Spleen (tissue), 11 donors: Measurements from ENCODE around the gene TC2N. TPM values are rescaled to one million over a fixed set of nuclear protein-coding genes. Genes with fewer than 3 reads are reported as not detected.

ENCODE experiments used
- DNase-seq: peaks from one replicate; pipeline ENCODE4 v3.0.0-alpha.2; 2020
- H3K27ac ChIP-seq, 8 donors: fragments of 200-600 bp; sonication (generic) in 7 of 8; 1 replicate in 4 of 8; 2 replicates in 4 of 8; pipeline versions ENCODE4 v1.5.0 to v1.8.0; 2016 to 2021; ENCODE audit warnings: inconsistent platforms in 4 of 8, mild to moderate bottlenecking in 4 of 8, moderate library complexity in 1 of 8
- H3K27me3 ChIP-seq, 7 donors: fragments of 200-600 bp; sonication (generic) in 6 of 7; replicated peaks in 1 of 7; 1 replicate in 4 of 7; 2 replicates in 3 of 7; pipeline versions ENCODE4 v1.5.0 to v1.8.0; 2016 to 2021; ENCODE audit warnings: inconsistent platforms in 3 of 7, mild to moderate bottlenecking in 1 of 7
- H3K36me3 ChIP-seq, 6 donors: fragments of 200-600 bp; sonication (generic) in 5 of 6; 1 replicate in 4 of 6; 2 replicates in 2 of 6; pipeline versions ENCODE4 v1.5.0 to v1.8.0; 2016 to 2021; ENCODE audit warnings: inconsistent platforms in 2 of 6
- H3K4me1 ChIP-seq, 6 donors: fragments of 200-600 bp; sonication (generic) in 5 of 6; 1 replicate in 3 of 6; 2 replicates in 3 of 6; pipeline versions ENCODE4 v1.5.0 to v1.8.0; 2016 to 2021; ENCODE audit warnings: inconsistent platforms in 3 of 6
- H3K4me3 ChIP-seq, 8 donors: fragments of 200-600 bp; sonication (generic) in 7 of 8; 1 replicate in 4 of 8; 2 replicates in 4 of 8; pipeline versions ENCODE4 v1.5.0 to v1.8.0; 2016 to 2021; ENCODE audit warnings: inconsistent platforms in 4 of 8, mild to moderate bottlenecking in 4 of 8, moderate library complexity in 2 of 8
- H3K9me3 ChIP-seq, 8 donors: fragments of 200-600 bp; sonication (generic) in 7 of 8; 1 replicate in 4 of 8; 2 replicates in 4 of 8; pipeline versions ENCODE4 v1.5.0 to v1.8.0; 2016 to 2021; ENCODE audit warnings: inconsistent platforms in 4 of 8
- POLR2A ChIP-seq, 3 donors: fragments of 450-650 bp; IDR thresholded peaks; one replicate each; pipeline ENCODE4 v1.5.1; 2017; ENCODE audit warnings: antibody characterized with exemption in 3 of 3, mild to moderate bottlenecking in 1 of 3
- POLR2AphosphoS5 ChIP-seq, 3 donors: sonication (generic); formaldehyde crosslinking; IDR thresholded peaks; one replicate each; pipeline ENCODE4 v1.5.1; 2017; ENCODE audit warnings: antibody characterized with exemption in 3 of 3
- WGBS, 5 donors: extraction: QIAGEN DNeasy Blood & Tissue Kit in 3 of 5; methylation state at CpG; one replicate each; pipeline versions ENCODE4 v1.1.5 to v1.1.7; 2013 to 2018; 5-methylcytosine and 5-hydroxymethylcytosine counted together
- intact Hi-C: fragments of 100-400 bp; cut with DNase I; formaldehyde crosslinking; loops from one replicate; pipeline ENCODE4 v1.15.0; 2023; ENCODE audit warnings: low total_unique reads
- polyA plus RNA-seq, 3 donors: library from polyadenylated mRNA; stranded (reverse); fragments of 200-250 nt; gene quantifications; one replicate each; pipeline ENCODE4 v1.2.1, GENCODE V29; 2013
- total RNA-seq, 7 donors: library from RNA; depleted of rRNA in 3 of 7; stranded (reverse); fragments of >200 nt in 3 of 7; fragmentation: NEBNext Ultra II Directional in 4 of 7; extraction: Animal tissue kit (Norgen Biotek cat#: 25700) in 4 of 7; gene quantifications; one replicate each; pipeline versions ENCODE4 v1.1.0 to v1.2.1, GENCODE V29; 2016 to 2021
- TF ChIP-seq, protein P1 (sequence below), 11 experiments: fragments of 200-600 bp in 7 of 11; fragments of 450-650 bp in 4 of 11; sonication (generic) in 4 of 11; IDR thresholded peaks in 8 of 11; conservative IDR thresholded peaks in 3 of 11; 1 replicate in 7 of 11; 2 replicates in 4 of 11; pipeline versions ENCODE4 v1.4.0 to v1.8.0; 2016 to 2021; ENCODE audit warnings: antibody characterized with exemption in 11 of 11, inconsistent platforms in 4 of 11, mild to moderate bottlenecking in 1 of 11
- donor health status: healthy with polysubstance abuse.
- donor health status: DM: no; HTN: no; CAD: no; lungs with moderate emphysema.
- donor health status: DM: no; HTN: no; CAD: no.
- donor health status: Bipolar disorder and iron deficiency.
- donor health status: healthy.
- donor health status: DM: no; HTN: no; CAD: no.
- donor health status: DM: yes; HTN: yes; CAD: no.

The TC2N gene
- total and polyA plus RNA-seq, 10 donors, result 5.3 to 50.7 (median 35.5) TPM

DNA sequence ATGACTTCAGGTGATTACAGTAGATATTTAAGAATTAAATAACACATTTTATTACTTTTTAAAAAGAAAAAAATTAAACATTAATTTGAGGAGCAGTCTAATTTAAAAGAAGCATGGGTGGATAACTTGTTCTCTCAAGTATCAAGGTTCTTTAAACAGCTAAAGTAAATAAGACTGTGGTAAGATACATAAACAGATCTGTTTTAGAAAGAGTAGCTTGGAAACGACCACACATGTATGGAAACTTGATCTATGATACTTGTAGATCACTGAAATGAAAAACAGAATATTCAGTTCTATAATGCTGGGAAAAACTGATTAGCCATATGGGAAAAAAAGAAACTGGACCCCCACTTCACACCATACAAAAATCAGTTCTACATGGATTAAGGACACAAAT, 36.0 kb downstream of the TC2N start:
- H3K36me3 ChIP-seq, result no peaks in the 10 kb centered on the region
- peak overlapping the region in 1 of 8 donors; percentile 70 for H3K27ac ChIP-seq
- intact Hi-C loops, result no loop called here
- peaks cover 0 to 66% (median 29%) of the 10 kb centered on the region in 6 donors for H3K4me1 ChIP-seq
- H3K9me3 ChIP-seq, result peaks cover 0 to 12% (median 0%) of the 10 kb centered on the region in 8 donors
- H3K4me3 ChIP-seq, result no peak overlapping the region
- 33 to 60% (median 46%) methylated on average over 1 of the region's 1 CpG for WGBS, 5 donors
- H3K27me3 ChIP-seq, result peaks cover 0 to 12% (median 8%) of the 10 kb centered on the region in 7 donors
- no peak for DNase-seq
- TF ChIP-seq POLR2AphosphoS5 (IDR thresholded peaks at IDR 0.05) (no peak), POLR2A (IDR thresholded peaks at IDR 0.05) (no peak)
- TF ChIP-seq, protein P1, sequence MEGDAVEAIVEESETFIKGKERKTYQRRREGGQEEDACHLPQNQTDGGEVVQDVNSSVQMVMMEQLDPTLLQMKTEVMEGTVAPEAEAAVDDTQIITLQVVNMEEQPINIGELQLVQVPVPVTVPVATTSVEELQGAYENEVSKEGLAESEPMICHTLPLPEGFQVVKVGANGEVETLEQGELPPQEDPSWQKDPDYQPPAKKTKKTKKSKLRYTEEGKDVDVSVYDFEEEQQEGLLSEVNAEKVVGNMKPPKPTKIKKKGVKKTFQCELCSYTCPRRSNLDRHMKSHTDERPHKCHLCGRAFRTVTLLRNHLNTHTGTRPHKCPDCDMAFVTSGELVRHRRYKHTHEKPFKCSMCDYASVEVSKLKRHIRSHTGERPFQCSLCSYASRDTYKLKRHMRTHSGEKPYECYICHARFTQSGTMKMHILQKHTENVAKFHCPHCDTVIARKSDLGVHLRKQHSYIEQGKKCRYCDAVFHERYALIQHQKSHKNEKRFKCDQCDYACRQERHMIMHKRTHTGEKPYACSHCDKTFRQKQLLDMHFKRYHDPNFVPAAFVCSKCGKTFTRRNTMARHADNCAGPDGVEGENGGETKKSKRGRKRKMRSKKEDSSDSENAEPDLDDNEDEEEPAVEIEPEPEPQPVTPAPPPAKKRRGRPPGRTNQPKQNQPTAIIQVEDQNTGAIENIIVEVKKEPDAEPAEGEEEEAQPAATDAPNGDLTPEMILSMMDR (IDR thresholded peaks at IDR 0.05 in 8 of 11, conservative IDR thresholded peaks at IDR 0.05 in 3 of 11), result no peak

DNA sequence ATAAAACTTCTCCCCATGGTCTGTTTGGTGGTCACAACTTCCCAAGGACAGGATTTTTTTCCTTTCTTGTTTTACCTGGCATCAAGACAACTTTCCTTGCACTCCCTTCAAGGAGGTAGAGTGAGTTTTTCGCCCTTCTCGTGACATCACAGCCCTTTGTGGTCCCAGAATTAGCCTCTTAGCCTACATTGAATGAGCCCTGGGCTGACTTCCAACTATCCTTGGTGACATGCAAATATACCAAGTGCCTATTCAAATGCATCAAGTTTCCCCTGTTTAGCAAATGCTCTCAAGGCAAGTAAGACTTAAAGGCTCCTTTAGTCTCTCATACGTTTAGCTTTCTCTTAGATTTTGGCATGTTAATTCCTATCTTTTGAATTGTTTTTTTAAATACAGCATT, 36.6 kb downstream of the TC2N start:
- Histone ChIP-seq H3K36me3 (no peaks in the 10 kb centered on the region), H3K4me1 (peaks cover 0 to 61% (median 26%) of the 10 kb centered on the region in 6 donors), H3K27ac (peak overlapping the region in 2 of 8 donors; percentile 47 to 70), H3K27me3 (peaks cover 0 to 7% (median 3%) of the 10 kb centered on the region in 7 donors), H3K9me3 (peaks cover 0 to 12% (median 0%) of the 10 kb centered on the region in 8 donors), H3K4me3 (no peak overlapping the region)
- TF ChIP-seq POLR2A (IDR thresholded peaks at IDR 0.05) (no peak), POLR2AphosphoS5 (IDR thresholded peaks at IDR 0.05) (no peak)
- TF ChIP-seq, protein P1 (IDR thresholded peaks at IDR 0.05 in 8 of 11, conservative IDR thresholded peaks at IDR 0.05 in 3 of 11), result no peak
- no peak for DNase-seq
- 35 to 64% (median 63%) methylated on average over 3 of the region's 3 CpGs for WGBS, 5 donors
- intact Hi-C loops, result no loop called here

DNA sequence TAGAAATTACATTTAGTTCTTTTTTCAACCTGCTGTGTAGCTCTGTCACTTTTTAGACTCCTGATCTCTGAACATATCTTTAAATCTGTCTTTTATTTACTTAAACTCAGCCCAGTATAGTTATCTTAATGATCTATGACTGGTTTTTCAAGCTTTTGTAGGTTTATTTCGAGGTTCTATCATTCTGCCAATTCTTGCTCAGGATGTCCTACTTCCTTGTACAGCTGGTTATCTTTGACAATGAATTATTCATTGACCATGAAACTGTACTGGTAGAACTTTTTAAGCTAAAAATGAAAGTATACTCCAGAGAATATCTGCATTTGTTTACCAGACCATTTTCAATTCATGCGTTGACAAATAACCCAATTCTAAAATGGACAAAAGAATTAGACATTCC, 37.8 kb downstream of the TC2N start:
- 34 to 50% (median 41%) methylated on average over 2 of the region's 2 CpGs for WGBS, 5 donors
- peak overlapping the region in 5 of 8 donors; percentile 29 to 70 (median 53) for H3K27ac ChIP-seq
- H3K27me3 ChIP-seq, result no peaks in the 10 kb centered on the region
- intact Hi-C loops, result no loop called here
- peaks cover 0 to 48% (median 14%) of the 10 kb centered on the region in 6 donors for H3K4me1 ChIP-seq
- DNase-seq, result no peak
- H3K4me3 ChIP-seq, result peak overlapping the region in 1 of 8 donors; percentile 25
- H3K9me3 ChIP-seq, result peaks cover 0 to 12% (median 0%) of the 10 kb centered on the region in 8 donors
- no peaks in the 10 kb centered on the region for H3K36me3 ChIP-seq
- TF ChIP-seq POLR2AphosphoS5 (IDR thresholded peaks at IDR 0.05) (no peak), POLR2A (IDR thresholded peaks at IDR 0.05) (no peak)
- TF ChIP-seq, protein P1 (IDR thresholded peaks at IDR 0.05 in 8 of 11, conservative IDR thresholded peaks at IDR 0.05 in 3 of 11), result no peak

DNA sequence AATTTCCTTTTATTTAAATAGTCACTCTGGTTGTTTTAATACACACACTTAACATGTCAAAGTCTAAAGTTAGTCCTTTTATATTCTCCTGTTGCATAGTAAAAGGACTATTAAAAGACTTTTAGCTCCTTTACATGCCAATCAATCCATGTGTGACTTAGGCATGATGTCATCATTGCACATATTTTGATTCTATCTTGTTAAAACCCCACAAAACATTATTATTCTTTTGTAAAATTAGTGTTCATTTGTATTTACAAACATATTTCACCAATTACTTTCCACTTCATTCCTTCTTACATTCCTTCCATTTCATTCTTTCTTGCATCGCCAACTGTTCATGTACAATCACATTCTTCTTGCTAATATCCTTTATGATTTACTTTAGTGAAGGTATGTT, 39.6 kb downstream of the TC2N start:
- TF ChIP-seq, protein P1 (IDR thresholded peaks at IDR 0.05 in 8 of 11, conservative IDR thresholded peaks at IDR 0.05 in 3 of 11), result no peak
- TF ChIP-seq POLR2AphosphoS5 (IDR thresholded peaks at IDR 0.05) (no peak), POLR2A (IDR thresholded peaks at IDR 0.05) (no peak)
- no peaks in the 10 kb centered on the region for H3K27me3 ChIP-seq
- H3K9me3 ChIP-seq, result peaks cover 0 to 12% (median 0%) of the 10 kb centered on the region in 8 donors
- H3K4me1 ChIP-seq, result peaks cover 0 to 38% (median 9%) of the 10 kb centered on the region in 6 donors
- no peak overlapping the region for H3K27ac ChIP-seq
- intact Hi-C loops, result no loop called here
- no peak for DNase-seq
- no peak overlapping the region for H3K4me3 ChIP-seq
- 93 to 98% (median 96%) methylated on average over 1 of the region's 1 CpG for WGBS, 5 donors
- H3K36me3 ChIP-seq, result no peaks in the 10 kb centered on the region
